HG02981 (cell line): Measurements from ENCODE around the gene KCTD2.

Experiments
- ATAC-seq: cut with Tn5 transposase; IDR thresholded peaks from one replicate; pipeline ENCODE4 v1.9.1; 2021; ENCODE audit warnings: mild to moderate bottlenecking, moderate library complexity; ENCODE audit not compliant: unreplicated experiment

KCTD2 gene

GRCh38 chr17:75075597-75076336 lies 28.7 kb downstream of the KCTD2 start:
- no peak for ATAC-seq

- ATAC-seq, result no peak
Measured at GRCh38 chr17:75077072-75077495, 30.1 kb downstream of the KCTD2 start.

- peak; percentile 38 for ATAC-seq
Measured at GRCh38 chr17:75077496-75078283, 30.7 kb downstream of the KCTD2 start.

- ATAC-seq, result peak; percentile 53
Measured at GRCh38 chr17:75078284-75079022, 31.4 kb downstream of the KCTD2 start.

GRCh38 chr17:75079023-75079373 lies 32.0 kb downstream of the KCTD2 start:
- ATAC-seq, result peak; percentile 10

GRCh38 chr17:75081611-75082540 lies 34.9 kb downstream of the KCTD2 start:
- no peak for ATAC-seq

GRCh38 chr17:75082683-75083082 lies 35.7 kb downstream of the KCTD2 start:
- ATAC-seq, result no peak

GRCh38 chr17:75084039-75084660 lies 37.1 kb downstream of the KCTD2 start:
- ATAC-seq, result no peak

GRCh38 chr17:75086496-75087181 lies 39.6 kb downstream of the KCTD2 start:
- no peak for ATAC-seq

GRCh38 chr17:75087182-75087557 lies 40.1 kb downstream of the KCTD2 start:
- no peak for ATAC-seq

GRCh38 chr17:75087558-75088453 lies 40.8 kb downstream of the KCTD2 start, which contains the start of gene SLC16A5:
SLC16A5 (plus strand) TSS chr17:75087954; CDS start chr17:75093637, 5,683 bp downstream.
- ATAC-seq, result no peak

- ATAC-seq, result no peak
Measured at GRCh38 chr17:75088465-75089417, 41.7 kb downstream of the KCTD2 start.

GRCh38 chr17:75090871-75091854 lies 44.1 kb downstream of the KCTD2 start:
- ATAC-seq, result no peak

- ATAC-seq, result no peak
Measured at GRCh38 chr17:75091855-75092327, 44.9 kb downstream of the KCTD2 start.

- no peak for ATAC-seq
Measured at GRCh38 chr17:75093548-75094158, 46.6 kb downstream of the KCTD2 start.
